Measurements from ENCODE around the gene CFAP61. TPM values are rescaled to one million over a fixed set of nuclear protein-coding genes. Genes with fewer than 3 reads are reported as not detected.
"Not testable (repeated sequence)": the region's sequence is repeated elsewhere in the genome, so short reads cannot be mapped to it uniquely, and the experiment has no call there.

CFAP61 gene
- polyA plus RNA-seq, 3 donors = 2.5 to 6.5 (median 2.8) TPM

GRCh38 chr20:20209684-20210083 lies 157.4 kb downstream of the CFAP61 start:
- no peak for DNase-seq

GRCh38 chr20:20210327-20210726 lies 158.0 kb downstream of the CFAP61 start:
- no peak for DNase-seq

GRCh38 chr20:20210943-20211273 lies 158.6 kb downstream of the CFAP61 start:
- no peak for DNase-seq

- no peak for DNase-seq
Observed at GRCh38 chr20:20211274-20211987, 159.1 kb downstream of the CFAP61 start.

- no peak for DNase-seq
Observed at GRCh38 chr20:20211988-20212518, 159.7 kb downstream of the CFAP61 start.

GRCh38 chr20:20212675-20213096 lies 160.4 kb downstream of the CFAP61 start:
- no peak for DNase-seq

GRCh38 chr20:20213526-20214121 lies 161.3 kb downstream of the CFAP61 start:
- DNase-seq = no peak

- no peak for DNase-seq
Observed at GRCh38 chr20:20214757-20215275, 162.5 kb downstream of the CFAP61 start.

- no peak for DNase-seq
Observed at GRCh38 chr20:20215976-20216727, 163.8 kb downstream of the CFAP61 start.

- no peak for DNase-seq
Observed at GRCh38 chr20:20216941-20217340, 164.6 kb downstream of the CFAP61 start.

GRCh38 chr20:20217621-20218020 lies 165.3 kb downstream of the CFAP61 start:
- no peak for DNase-seq

- not testable (repeated sequence) for DNase-seq
Observed at GRCh38 chr20:20218106-20218505, 165.8 kb downstream of the CFAP61 start.

- DNase-seq = no peak
Observed at GRCh38 chr20:20219016-20219415, 166.7 kb downstream of the CFAP61 start.

- no peak for DNase-seq
Observed at GRCh38 chr20:20220134-20220533, 167.8 kb downstream of the CFAP61 start.

- DNase-seq = no peak
Observed at GRCh38 chr20:20223981-20224380, 171.6 kb downstream of the CFAP61 start.

GRCh38 chr20:20224806-20225205 lies 172.5 kb downstream of the CFAP61 start:
- peak; percentile 39 for DNase-seq

- no peak for DNase-seq
Observed at GRCh38 chr20:20225325-20226043, 173.2 kb downstream of the CFAP61 start.

GRCh38 chr20:20226554-20226953 lies 174.2 kb downstream of the CFAP61 start:
- no peak for DNase-seq

- DNase-seq = no peak
Observed at GRCh38 chr20:20227013-20227571, 174.8 kb downstream of the CFAP61 start.

GRCh38 chr20:20228351-20228750 lies 176.0 kb downstream of the CFAP61 start:
- DNase-seq = no peak

- no peak for DNase-seq
Observed at GRCh38 chr20:20229595-20229994, 177.3 kb downstream of the CFAP61 start.

GRCh38 chr20:20230741-20231140 lies 178.4 kb downstream of the CFAP61 start:
- DNase-seq = no peak

Measured in renal pelvis (tissue), 4 donors.